ENCODE results near the gene TAF12.
"Not testable (repeated sequence)": the region's sequence is repeated elsewhere in the genome, so short reads cannot be mapped to it uniquely, and the experiment has no call there.

Gene TAF12

DNA sequence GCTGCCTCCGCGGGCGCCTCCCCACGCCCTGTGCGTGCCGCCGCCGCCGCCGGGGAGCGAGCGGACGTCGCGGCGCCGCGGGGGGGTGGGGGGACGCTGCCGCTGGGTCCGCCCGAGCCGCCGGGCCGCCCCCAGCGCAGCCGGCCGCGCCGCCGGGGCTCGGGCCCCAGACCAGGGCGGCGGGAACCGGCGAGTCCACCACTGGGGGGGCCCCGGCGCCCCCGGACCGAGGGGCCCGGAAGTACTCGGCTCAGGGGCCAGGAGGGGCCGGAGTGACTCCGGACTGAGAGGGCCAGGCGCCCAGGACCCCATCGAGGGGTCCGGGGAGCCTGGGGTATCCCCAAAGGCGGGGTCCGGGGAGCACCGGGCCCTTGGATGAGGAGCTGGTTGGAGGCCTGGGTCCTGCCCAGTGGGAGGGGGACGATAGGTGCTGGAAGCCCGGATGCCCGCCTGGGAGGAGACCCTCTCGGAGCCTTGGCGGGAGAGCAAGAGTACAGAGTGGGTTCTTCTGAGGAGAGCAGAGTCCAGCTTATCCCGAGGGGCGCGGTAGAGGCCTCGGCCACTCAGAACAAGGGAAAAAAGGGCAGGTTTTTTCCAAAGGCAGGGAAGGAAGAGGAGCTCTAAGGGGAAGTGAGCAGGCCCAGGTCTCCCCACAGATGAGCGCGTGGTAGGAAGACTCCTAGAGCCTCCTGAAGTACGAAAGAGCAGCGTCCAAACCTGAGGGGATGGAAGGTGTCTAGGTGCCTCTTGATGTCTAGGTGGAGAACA is 26.3 kb upstream of the TAF12 start:
- peak overlapping the region; percentile 97 for H3K9ac ChIP-seq (ENCODE audit: insufficient read length)
- peak overlapping the region; percentile 87 for H3K4me3 ChIP-seq
- no peaks in the 10 kb centered on the region for H3K36me3 ChIP-seq (ENCODE audit: insufficient read depth, low read length)
- DNase-seq (ENCODE audit: low read depth, low spot score) = no peak
- H3K27ac ChIP-seq = peak overlapping the region; percentile 97
- H3K9me3 ChIP-seq (ENCODE audit: low read depth, low read length) = no peaks in the 10 kb centered on the region
- 0 out of 2 replicates have a peak, but pooled peaks have one; percentile 14 for TF ChIP-seq POLR2AphosphoS5 (IDR thresholded peaks at IDR 0.05; ENCODE audit: borderline replicate concordance, low read depth, low read length)
- no peak for TF ChIP-seq EZH2 (IDR thresholded peaks at IDR 0.05)
- TF ChIP-seq FOXP2 (optimal IDR thresholded peaks at IDR 0.05; ENCODE audit: control extremely low read depth, extremely low read length, insufficient read depth) = no peak

DNA sequence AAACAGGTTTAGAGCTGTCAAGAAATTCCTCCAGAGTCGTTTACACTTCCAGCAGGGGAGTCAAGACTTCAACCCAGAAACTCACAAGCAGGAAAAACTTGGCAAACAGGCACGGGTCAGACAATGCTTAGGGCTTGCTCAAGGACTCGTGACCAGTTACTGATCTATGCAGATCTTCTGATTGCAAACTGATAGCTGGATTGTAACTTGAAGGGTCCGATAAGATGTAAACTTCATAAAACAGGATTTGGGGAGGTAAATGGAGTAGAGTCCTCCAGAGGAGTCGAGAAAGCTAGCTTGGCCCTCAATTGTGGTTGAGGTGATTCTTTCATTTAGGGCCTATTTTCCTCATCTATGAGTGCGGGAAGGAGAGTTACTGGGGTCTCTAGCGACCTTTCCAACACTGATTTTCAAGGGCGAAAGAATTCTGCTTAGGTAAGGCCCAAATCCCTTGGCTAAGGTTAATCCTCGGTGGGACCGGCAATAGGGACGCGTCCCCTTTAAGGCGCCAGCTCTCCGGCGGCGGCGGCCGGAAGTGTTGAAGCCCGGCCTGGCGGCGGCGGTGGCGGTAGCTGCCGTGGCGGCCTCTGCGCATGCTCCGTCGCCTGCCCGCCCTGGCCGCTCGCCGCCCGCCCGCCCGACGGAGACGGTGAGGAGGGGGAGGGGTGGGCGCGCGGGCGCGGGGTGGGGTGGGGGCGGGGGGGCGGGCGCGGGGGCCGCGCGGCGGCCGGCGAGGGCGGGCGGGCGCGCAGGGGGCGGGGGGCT is 25.5 kb upstream of the TAF12 start, which contains the start of gene GMEB1:
Gene GMEB1, plus strand, starts transcription at position 594 of the 765 bp plus-strand sequence. CDS start 14,829 bp downstream, outside the sequence.
- H3K9ac ChIP-seq (ENCODE audit: insufficient read length) = peak within 1 kb of the TSS; percentile 97
- DNase-seq (ENCODE audit: low read depth, low spot score) = peak; percentile 44
- no peaks in the 10 kb centered on the region for H3K36me3 ChIP-seq (ENCODE audit: insufficient read depth, low read length)
- peak within 1 kb of the TSS; percentile 97 for H3K27ac ChIP-seq
- H3K4me3 ChIP-seq = peak within 1 kb of the TSS; percentile 87
- TF ChIP-seq POLR2AphosphoS5 (IDR thresholded peaks at IDR 0.05; ENCODE audit: borderline replicate concordance, low read depth, low read length) (peak; percentile 49), EZH2 (IDR thresholded peaks at IDR 0.05) (no peak)
- H3K9me3 ChIP-seq (ENCODE audit: low read depth, low read length) = no peaks in the 10 kb centered on the region

DNA sequence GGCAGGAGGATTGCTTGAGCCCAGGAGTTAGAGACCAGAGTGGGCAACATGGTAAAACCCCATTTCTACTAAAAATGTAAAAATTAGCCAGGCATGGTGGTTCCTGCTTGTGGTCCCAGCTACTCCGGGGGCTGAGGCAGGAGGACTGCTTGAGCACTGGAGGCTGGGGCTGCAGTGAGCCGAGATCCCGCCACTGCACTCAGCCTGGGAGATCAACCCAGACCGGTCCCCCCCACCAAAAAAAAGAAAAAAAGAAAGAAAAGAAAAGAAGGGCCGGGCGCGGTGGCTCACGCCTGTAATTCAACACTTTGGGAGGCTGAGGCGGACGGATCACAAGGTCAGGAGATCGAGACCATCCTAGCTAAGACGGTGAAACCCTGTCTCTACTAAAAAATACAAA is 23.9 kb upstream of the TAF12 start:
- TF ChIP-seq EZH2 (IDR thresholded peaks at IDR 0.05) (no peak), FOXP2 (optimal IDR thresholded peaks at IDR 0.05; ENCODE audit: control extremely low read depth, extremely low read length, insufficient read depth) (no peak), POLR2AphosphoS5 (IDR thresholded peaks at IDR 0.05; ENCODE audit: borderline replicate concordance, low read depth, low read length) (no peak)
- Histone ChIP-seq H3K9ac (ENCODE audit: insufficient read length) (no peak overlapping the region), H3K4me3 (no peak overlapping the region), H3K9me3 (ENCODE audit: low read depth, low read length) (no peaks in the 10 kb centered on the region), H3K27ac (no peak overlapping the region), H3K36me3 (ENCODE audit: insufficient read depth, low read length) (no peaks in the 10 kb centered on the region)
- no peak for DNase-seq (ENCODE audit: low read depth, low spot score)

DNA sequence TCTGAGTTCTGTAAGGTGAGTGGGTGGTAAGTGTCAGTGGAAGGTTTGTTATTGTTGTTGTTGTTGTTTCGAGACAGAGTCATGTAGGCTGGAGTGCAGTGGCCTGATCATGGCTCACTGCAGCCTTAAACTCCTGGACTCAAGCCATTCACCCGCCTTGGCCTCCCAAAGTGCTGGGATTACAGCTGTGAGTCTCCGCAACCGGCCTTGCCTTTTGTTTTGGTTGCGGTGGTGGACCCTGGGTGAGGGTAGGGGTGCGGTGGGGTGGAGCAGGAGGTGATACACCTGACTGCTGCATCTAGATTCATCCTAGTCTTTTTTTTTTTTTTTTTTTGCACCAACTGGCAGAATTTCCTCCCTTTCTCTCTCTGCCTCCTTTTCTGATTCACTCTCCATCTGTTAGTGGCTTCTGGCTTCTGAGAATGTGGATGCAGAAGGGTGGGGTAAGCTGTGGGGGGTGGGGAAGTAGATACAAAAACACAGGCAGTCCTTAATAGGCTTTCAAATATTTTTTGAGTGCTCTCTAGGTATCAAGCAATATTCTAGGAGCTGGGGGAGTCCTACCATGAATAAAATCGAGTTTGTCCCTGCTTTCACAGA is 21.1 kb upstream of the TAF12 start:
- Histone ChIP-seq H3K9ac (ENCODE audit: insufficient read length) (no peak overlapping the region), H3K9me3 (ENCODE audit: low read depth, low read length) (no peaks in the 10 kb centered on the region), H3K36me3 (ENCODE audit: insufficient read depth, low read length) (no peaks in the 10 kb centered on the region), H3K4me3 (no peak overlapping the region), H3K27ac (no peak overlapping the region)
- no peak for DNase-seq (ENCODE audit: low read depth, low spot score)
- TF ChIP-seq FOXP2 (optimal IDR thresholded peaks at IDR 0.05; ENCODE audit: control extremely low read depth, extremely low read length, insufficient read depth) = no peak
- TF ChIP-seq EZH2 (IDR thresholded peaks at IDR 0.05) = no peak
- no peak for TF ChIP-seq POLR2AphosphoS5 (IDR thresholded peaks at IDR 0.05; ENCODE audit: borderline replicate concordance, low read depth, low read length)

DNA sequence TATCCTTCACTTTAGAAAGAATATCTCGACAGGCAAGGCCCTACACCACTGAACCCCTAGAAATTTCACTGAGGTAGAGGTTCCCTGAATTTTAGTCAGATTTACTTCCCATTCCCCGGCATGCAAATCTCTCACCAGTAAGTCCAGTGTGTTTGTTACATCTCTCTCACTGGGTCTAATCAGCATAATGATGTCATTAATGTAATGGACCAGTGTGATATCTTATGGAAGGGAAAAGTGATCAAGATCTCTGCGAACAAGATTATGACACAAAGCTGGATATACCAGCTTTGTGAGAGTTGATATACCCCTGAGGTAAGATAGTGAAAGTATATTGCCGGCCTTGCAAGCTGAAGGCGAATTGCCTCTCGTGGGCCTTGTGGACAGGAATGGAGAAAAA is 13.5 kb upstream of the TAF12 start:
- no peaks in the 10 kb centered on the region for H3K36me3 ChIP-seq (ENCODE audit: insufficient read depth, low read length)
- H3K9ac ChIP-seq (ENCODE audit: insufficient read length) = no peak overlapping the region
- no peak overlapping the region for H3K4me3 ChIP-seq
- TF ChIP-seq POLR2AphosphoS5 (IDR thresholded peaks at IDR 0.05; ENCODE audit: borderline replicate concordance, low read depth, low read length) = no peak
- no peak for TF ChIP-seq EZH2 (IDR thresholded peaks at IDR 0.05)
- no peak for TF ChIP-seq FOXP2 (optimal IDR thresholded peaks at IDR 0.05; ENCODE audit: control extremely low read depth, extremely low read length, insufficient read depth)
- H3K9me3 ChIP-seq (ENCODE audit: low read depth, low read length) = no peaks in the 10 kb centered on the region
- no peak overlapping the region for H3K27ac ChIP-seq
- no peak for DNase-seq (ENCODE audit: low read depth, low spot score)

DNA sequence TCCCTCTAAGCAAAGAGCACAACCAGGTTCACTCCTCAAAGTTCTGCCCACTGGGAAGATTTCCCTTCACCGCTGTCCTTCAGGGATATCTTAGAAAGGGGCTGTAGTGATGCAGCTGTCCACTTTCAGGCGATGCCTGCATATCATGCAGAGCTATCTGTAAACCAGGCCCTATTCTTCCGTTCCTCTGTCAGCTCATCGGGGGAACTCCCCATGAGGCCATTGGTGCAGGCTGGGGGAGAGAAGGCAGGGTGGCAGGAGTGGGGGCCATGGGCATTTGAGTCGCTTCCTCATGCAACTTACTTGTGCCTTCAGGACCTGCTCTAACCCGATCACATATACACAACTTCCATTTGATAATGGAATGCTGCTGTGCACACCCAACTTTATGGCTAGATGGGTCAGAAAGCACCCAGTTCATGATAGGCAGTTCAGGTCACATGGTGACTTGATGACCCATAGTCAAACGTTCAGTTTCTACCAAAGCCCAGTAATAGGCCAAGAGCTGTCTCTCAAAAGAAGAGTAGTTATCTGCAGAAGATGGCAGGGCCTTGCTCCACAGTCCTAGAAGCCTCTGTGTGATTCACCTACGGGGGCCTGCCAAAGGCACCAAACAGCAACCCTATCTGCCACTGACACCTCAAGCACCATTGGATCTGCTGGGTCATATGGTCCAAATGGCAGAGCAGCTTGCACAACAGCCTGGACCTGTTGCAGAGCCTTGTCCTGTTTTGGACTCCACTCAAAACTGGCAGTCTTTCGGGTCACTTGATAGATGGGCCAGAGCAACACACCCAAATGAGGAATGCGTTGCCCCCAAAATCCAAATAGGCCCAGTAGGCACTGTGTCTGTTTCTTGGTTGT is 12.8 kb upstream of the TAF12 start:
- DNase-seq (ENCODE audit: low read depth, low spot score); H3K36me3 ChIP-seq (ENCODE audit: insufficient read depth, low read length); H3K9me3 ChIP-seq (ENCODE audit: low read depth, low read length); H3K4me3 ChIP-seq; H3K9ac ChIP-seq (ENCODE audit: insufficient read length); H3K27ac ChIP-seq: not testable (repeated sequence)

DNA sequence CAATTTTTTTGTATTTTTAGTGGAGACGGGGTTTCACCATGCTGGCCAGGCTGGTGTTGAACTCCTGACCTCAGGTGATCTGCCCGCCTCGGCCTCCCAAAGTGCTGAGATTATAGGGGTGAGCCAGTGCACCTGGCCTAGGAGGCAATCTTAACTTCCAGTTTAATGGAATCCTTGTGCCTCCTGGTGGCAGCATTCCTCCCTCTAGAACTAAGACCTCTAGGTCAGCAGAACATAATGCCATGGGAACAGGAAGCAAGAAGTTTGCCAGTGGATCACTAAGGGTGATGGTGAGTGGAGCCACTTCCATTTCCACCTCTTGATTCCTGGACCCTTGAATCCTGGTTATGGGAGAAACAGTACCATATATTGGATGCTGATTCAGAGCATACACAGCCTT is 11.0 kb upstream of the TAF12 start:
- H3K27ac ChIP-seq; H3K9ac ChIP-seq (ENCODE audit: insufficient read length); DNase-seq (ENCODE audit: low read depth, low spot score); H3K9me3 ChIP-seq (ENCODE audit: low read depth, low read length); H3K4me3 ChIP-seq; H3K36me3 ChIP-seq (ENCODE audit: insufficient read depth, low read length): not testable (repeated sequence)

DNA sequence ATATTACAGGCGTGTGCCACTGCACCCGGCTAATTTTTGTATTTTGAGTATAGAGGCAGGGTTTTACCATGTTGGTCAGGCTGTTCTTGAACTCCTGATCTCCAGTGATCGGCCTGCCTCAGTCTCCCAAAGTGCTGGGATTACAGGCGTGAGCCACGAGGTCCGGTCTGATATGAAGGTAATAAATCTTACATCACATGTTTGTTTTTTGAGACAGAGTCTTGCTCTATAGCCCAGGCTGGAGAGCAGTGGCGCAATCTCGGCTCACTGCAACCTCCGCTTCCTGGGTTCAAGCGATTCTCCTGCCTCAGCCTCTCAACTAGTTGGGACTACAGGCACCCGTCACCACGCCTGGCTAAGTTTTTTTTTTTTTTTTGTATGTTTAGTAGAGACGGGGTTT is 10.2 kb upstream of the TAF12 start:
- H3K9me3 ChIP-seq (ENCODE audit: low read depth, low read length); H3K36me3 ChIP-seq (ENCODE audit: insufficient read depth, low read length); H3K9ac ChIP-seq (ENCODE audit: insufficient read length); DNase-seq (ENCODE audit: low read depth, low spot score); H3K4me3 ChIP-seq; H3K27ac ChIP-seq: not testable (repeated sequence)

Data from SK-N-MC (cell line).